MCF 10A (cell line): ENCODE results near the gene ATP2A3. TPM values are rescaled to one million over a fixed set of nuclear protein-coding genes. Genes with fewer than 3 reads are reported as not detected.

ENCODE experiments used
- BruUV-seq: library from RNA; stranded (reverse); fragments of 400-500 nt; replicated peaks from 2 replicates; lab custom pipeline; 2021; lab: Mats Ljungman, UMichigan
- CTCF ChIA-PET: fragments of 300-600 bp; sonication (Branson Sonifier 250); formaldehyde crosslinking; extraction: SDS; loops from one replicate; lab custom pipeline; 2021; ENCODE audit warnings: antibody characterized with exemption, inconsistent platforms; lab: Yijun Ruan, JAX
- POLR2A ChIA-PET: fragments of 300-600, 350-650 bp; sonication (Branson Sonifier 250); formaldehyde crosslinking; extraction: SDS; loops from one replicate; lab custom pipeline; 2020; ENCODE audit warnings: antibody characterized with exemption, inconsistent platforms; lab: Yijun Ruan, JAX
- DNase-seq: peaks from one replicate; pipeline ENCODE4 v3.0.0-alpha.2; 2018; ENCODE audit not compliant: unreplicated experiment
- H3K27ac Mint-ChIP-seq: one replicate; pipeline ENCODE4 v1.8.0; 2022; ENCODE audit warnings: mild to moderate bottlenecking, low read depth, mixed read lengths; ENCODE audit not compliant: unreplicated experiment
- H3K27me3 Mint-ChIP-seq: one replicate; pipeline ENCODE4 v1.8.0; 2022; ENCODE audit warnings: mixed read lengths; ENCODE audit not compliant: insufficient read depth, unreplicated experiment
- H3K36me3 Mint-ChIP-seq: one replicate; pipeline ENCODE4 v1.8.0; 2022; ENCODE audit warnings: mild to moderate bottlenecking, moderate library complexity, mixed read lengths; ENCODE audit not compliant: insufficient read depth, unreplicated experiment
- H3K4me1 Mint-ChIP-seq: one replicate; pipeline ENCODE4 v1.8.0; 2022; ENCODE audit warnings: mixed read lengths; ENCODE audit not compliant: insufficient read depth, unreplicated experiment
- H3K4me3 Mint-ChIP-seq: one replicate; pipeline ENCODE4 v1.8.0; 2022; ENCODE audit warnings: mild to moderate bottlenecking, moderate library complexity, mixed read lengths; ENCODE audit not compliant: unreplicated experiment
- H3K9me3 Mint-ChIP-seq: one replicate; pipeline ENCODE4 v1.8.0; 2022; ENCODE audit warnings: mixed read lengths; ENCODE audit not compliant: unreplicated experiment
- intact Hi-C: fragments of 100-400 bp; cut with micrococcal nuclease; formaldehyde crosslinking; loops from 2 replicates; pipeline ENCODE4 v1.14.1; 2022
- total RNA-seq: library from RNA; stranded (reverse); gene quantifications from 2 replicates; pipeline ENCODE4 v1.2.3, GENCODE V29; 2022
- TF ChIP-seq, protein P1 (sequence below): fragments of 200-600 bp; IDR thresholded peaks from one replicate; pipeline ENCODE4 v1.8.0; 2022; ENCODE audit warnings: antibody characterized with exemption, mild to moderate bottlenecking; ENCODE audit not compliant: unreplicated experiment

The ATP2A3 gene
- total RNA-seq, 1 experiment from 2014 or later, result not detected

DNA sequence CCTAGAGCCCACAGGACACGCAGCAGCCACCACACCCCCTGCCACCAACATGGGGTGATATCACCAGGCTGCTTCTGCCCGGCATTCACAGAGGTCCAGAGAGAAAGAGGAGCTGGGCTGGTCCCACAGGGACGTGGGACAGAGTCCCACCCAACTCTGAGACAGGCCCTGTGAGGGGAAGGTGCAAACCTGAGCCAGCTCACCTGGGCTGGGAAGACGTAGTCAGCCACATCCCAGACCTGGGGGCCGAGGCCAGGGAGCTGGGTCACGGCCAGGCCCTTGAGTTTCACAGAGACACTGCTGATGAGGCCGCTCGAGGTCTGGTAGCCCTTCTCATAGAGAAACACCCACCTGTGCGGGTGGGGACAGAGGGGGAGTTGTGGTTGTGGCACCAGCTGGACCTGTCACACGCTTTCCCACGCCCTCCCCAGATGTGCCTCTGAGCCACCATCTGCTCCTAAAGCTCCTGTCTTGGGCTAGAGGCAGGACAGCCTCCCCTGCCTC is 59.2 kb downstream of the ATP2A3 start:
- Mint-ChIP-seq H3K9me3 (no peaks in the 10 kb centered on the region), H3K27ac (no peak overlapping the region), H3K4me1 (no peaks in the 10 kb centered on the region), H3K4me3 (no peak overlapping the region), H3K27me3 (no peaks in the 10 kb centered on the region), H3K36me3 (no peaks in the 10 kb centered on the region)
- TF ChIP-seq, protein P1, sequence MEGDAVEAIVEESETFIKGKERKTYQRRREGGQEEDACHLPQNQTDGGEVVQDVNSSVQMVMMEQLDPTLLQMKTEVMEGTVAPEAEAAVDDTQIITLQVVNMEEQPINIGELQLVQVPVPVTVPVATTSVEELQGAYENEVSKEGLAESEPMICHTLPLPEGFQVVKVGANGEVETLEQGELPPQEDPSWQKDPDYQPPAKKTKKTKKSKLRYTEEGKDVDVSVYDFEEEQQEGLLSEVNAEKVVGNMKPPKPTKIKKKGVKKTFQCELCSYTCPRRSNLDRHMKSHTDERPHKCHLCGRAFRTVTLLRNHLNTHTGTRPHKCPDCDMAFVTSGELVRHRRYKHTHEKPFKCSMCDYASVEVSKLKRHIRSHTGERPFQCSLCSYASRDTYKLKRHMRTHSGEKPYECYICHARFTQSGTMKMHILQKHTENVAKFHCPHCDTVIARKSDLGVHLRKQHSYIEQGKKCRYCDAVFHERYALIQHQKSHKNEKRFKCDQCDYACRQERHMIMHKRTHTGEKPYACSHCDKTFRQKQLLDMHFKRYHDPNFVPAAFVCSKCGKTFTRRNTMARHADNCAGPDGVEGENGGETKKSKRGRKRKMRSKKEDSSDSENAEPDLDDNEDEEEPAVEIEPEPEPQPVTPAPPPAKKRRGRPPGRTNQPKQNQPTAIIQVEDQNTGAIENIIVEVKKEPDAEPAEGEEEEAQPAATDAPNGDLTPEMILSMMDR, result no peak
- BruUV-seq, result no TSS peak
- no peak for DNase-seq
- POLR2A ChIA-PET, result no interaction called here
- CTCF ChIA-PET, result interaction anchor here (1.4 to 1.7 kb wide), 3 partner anchors 8 to 60 kb away, joined by 6 to 12 read pairs (median 7); no protein-coding TSS in a partner anchor
- intact Hi-C loops, result loop anchor here (5.0 kb wide), 1 partner anchor 58 kb away; the partner anchor contains the start of gene NCBP3

DNA sequence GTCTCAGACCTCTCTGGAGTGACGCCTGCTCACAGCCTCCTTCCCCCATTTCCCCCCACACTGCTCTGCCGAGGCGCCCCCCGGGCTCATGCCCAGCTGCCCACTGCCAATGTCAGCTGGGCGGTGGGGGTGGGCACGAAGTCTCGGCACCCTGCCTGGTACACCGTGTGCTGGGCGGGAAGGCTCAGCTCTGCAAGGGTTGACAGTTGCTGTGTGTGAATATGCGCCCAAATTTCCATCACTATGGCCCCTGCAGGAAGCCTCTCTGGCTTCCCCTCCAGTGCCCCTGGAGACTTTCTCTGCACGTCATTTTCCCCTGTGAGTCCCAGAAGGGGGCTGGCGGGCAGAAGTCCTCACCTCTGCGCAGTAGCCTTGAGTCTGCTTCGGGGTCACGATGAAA is 59.7 kb downstream of the ATP2A3 start:
- H3K4me1 Mint-ChIP-seq, result no peaks in the 10 kb centered on the region
- H3K36me3 Mint-ChIP-seq, result no peaks in the 10 kb centered on the region
- TF ChIP-seq, protein P1, result no peak
- BruUV-seq, result no TSS peak
- H3K9me3 Mint-ChIP-seq, result no peaks in the 10 kb centered on the region
- no peak overlapping the region for H3K27ac Mint-ChIP-seq
- intact Hi-C loops, result no loop called here
- no peak overlapping the region for H3K4me3 Mint-ChIP-seq
- POLR2A ChIA-PET, result no interaction called here
- CTCF ChIA-PET, result interaction anchor here (1.2 to 1.7 kb wide), 4 partner anchors 9 to 60 kb away, joined by 3 to 12 read pairs (median 6); no protein-coding TSS in a partner anchor
- no peak for DNase-seq
- H3K27me3 Mint-ChIP-seq, result no peaks in the 10 kb centered on the region

DNA sequence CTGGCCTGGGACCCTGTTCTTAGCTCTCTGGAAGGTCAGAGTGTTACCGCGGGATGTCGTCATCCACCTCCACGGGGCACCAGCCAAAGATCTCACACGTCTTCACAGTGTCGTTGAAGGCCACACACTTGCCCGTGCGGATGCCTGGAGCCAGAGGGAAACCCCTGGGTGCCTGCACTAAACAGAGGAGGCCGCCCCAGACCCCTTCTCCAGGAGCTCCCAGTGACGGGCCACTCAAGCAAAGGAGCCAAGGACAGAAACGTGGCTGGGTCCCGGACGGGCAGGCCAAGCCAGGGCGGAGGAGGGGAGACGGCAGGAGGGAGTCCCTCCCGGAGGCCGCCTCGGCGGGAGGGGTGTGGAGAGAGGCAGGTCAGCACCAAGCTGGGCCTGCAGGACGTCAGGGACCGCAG is 60.4 kb downstream of the ATP2A3 start:
- ChIA-PET CTCF (interaction anchor here (0.9 to 1.7 kb wide), 5 partner anchors 10 to 98 kb away, joined by 3 to 12 read pairs (median 3); no protein-coding TSS in a partner anchor), POLR2A (no interaction called here)
- Mint-ChIP-seq H3K9me3 (no peaks in the 10 kb centered on the region), H3K27ac (no peak overlapping the region), H3K36me3 (no peaks in the 10 kb centered on the region), H3K4me1 (no peaks in the 10 kb centered on the region), H3K4me3 (no peak overlapping the region), H3K27me3 (no peaks in the 10 kb centered on the region)
- intact Hi-C loops, result no loop called here
- TF ChIP-seq, protein P1, result no peak
- no TSS peak for BruUV-seq
- DNase-seq, result no peak

DNA sequence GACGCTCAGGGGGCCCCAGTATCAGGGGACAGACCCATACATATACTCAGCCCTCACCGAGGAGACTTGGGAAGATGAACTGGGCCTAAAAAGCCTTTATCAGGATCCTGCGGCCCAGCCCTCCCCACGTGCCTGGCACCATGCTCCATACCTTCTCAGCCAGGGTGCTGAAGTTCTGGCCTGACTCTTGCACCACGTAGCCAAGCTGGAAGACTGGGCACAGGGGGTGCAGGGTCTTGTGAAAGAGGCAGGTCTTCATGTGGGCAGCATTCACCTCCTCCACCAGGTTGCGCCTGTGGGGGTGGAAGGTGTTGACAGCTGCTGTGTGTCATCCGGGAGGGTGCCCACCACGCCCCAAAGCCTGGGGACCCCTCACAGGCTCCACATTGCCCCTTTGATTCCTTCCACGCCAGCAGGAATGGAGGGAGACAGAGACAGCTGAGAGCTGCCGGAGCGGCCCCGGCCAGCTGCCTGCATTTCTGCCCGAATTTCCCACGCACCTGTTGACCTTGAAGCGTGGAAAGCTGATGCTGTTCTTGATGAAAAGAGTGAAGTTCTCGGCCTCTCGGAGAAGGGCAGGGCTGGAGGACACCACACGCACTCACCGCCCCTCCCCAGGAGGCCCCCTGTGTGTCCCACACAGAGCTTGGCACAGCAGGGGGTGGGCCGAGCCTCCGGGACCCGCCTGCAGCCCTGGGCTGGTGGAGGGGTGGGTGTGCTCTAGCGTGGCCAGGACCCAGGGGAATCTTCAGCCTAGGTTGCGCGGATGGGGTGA is 61.0 kb downstream of the ATP2A3 start:
- H3K4me3 Mint-ChIP-seq, result no peak overlapping the region

More for the DNA sequence above, 61.0 kb downstream of the ATP2A3 start:
- no peaks in the 10 kb centered on the region for H3K9me3 Mint-ChIP-seq
- TF ChIP-seq, protein P1, result no peak
- no peak for DNase-seq
- ChIA-PET POLR2A (no interaction called here), CTCF (interaction anchor here (0.6 to 1.3 kb wide), 5 partner anchors 11 to 98 kb away, joined by 3 to 4 read pairs (median 3); no protein-coding TSS in a partner anchor)
- no peaks in the 10 kb centered on the region for H3K4me1 Mint-ChIP-seq
- H3K27ac Mint-ChIP-seq, result no peak overlapping the region
- intact Hi-C loops, result no loop called here
- no peaks in the 10 kb centered on the region for H3K27me3 Mint-ChIP-seq
- no TSS peak for BruUV-seq
- no peaks in the 10 kb centered on the region for H3K36me3 Mint-ChIP-seq
